Activated CD4-positive, CD25-positive, alpha-beta regulatory T cell treated with anti-CD3 and anti-CD28 coated beads, Interleukin-2, amount 50 U/mL, for 16 hours (primary cell): Measurements from ENCODE around the gene CFAP61.

Experiments used
- DNase-seq: peaks from one replicate; pipeline ENCODE4 v3.0.0-alpha.2; 2020; ENCODE audit warnings: low read depth, low spot score

The CFAP61 gene

DNA sequence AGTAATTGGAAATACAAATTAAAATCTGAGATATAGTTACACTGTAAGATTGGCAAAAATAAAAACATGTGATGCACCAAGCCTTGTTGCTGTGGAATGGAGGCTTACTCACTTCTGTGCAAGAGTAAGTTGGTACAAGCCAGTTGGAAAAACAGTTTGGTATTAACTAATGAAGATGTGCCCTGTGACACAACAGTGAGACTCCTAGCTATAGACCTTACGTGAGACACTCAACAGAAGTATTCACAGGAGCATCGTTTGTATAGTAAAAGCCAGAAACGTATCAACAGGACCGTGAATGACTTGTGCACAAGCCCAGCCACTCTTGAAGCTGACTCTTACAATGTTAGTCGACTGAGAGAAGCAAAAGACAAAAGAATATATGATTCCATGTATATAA lies 20.5 kb upstream of the CFAP61 start:
- DNase-seq: no peak

DNA sequence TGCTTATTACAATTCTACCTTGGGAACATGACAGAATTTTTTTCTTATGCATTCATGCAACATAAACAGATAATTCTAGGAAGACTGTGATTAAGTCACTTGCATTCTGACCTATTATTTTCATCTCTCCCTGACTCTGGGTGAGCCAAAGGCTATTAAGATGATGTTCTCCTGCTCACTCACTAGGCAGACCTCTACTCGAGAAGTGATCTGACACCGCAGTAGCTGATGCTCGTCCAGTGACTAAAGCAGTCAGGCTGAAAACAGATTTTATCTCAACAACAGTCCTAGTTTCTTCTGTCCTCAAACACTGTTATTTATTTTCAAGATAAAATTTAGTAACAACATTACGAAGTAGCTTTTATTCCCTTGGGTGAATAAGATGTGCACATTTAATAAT lies 17.8 kb upstream of the CFAP61 start:
- DNase-seq: no peak

DNA sequence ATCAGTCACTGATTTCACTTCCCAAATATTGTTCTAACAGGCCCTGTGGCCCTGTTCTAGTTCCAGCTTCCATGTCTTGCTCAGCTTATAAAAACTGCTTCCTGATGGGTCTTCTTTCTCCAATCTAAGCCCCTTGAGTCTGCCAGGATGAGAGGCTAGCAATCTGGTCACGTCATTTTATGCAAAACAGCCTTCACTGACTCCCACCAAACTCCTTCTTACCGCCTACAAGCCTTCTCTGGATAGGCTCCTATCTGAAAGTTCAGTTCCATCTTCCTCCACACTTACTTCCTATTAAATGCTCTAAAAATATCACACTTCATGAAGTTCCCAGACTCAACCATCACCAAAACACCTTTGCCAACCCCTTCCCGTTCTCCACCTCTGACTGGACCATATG lies 15.6 kb upstream of the CFAP61 start:
- DNase-seq: no peak

DNA sequence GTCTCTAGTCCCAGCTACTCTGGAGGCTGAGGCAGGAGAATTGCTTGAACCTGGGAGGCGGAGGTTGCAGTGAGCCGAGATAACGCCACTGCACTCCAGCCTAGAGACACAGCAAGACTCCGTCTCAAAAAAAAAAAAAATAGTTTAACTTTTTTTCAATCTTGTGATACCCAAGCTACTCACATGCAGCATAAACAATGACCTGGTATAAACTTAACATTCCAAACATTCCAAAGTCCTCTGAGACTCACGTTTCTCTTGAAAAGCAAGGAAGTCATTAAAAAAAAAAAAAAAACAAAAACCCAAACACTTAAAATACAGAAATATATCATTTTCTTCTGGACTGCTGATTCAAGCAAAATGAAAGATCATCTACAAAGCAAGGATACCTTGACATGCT lies 14.4 kb upstream of the CFAP61 start:
- DNase-seq: no peak

DNA sequence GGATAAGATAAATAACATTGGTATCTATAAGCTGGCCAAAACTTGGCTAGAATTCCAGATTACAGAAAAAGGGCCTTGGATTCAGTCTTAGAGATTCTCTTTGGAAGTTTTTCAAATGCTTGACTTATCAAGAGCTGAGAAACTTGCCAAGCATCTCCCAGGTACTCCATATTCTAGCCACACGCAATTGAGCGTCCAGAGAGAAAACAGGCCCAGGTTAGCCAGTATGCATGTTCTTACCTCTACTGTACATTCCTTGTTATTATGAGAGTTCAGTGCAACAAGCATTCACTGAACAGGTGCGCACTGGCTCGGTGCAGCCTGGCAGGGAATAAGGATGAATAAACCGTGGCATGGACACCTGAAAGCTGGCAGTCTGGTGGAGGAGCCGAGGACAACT lies 13.7 kb upstream of the CFAP61 start:
- DNase-seq: no peak

DNA sequence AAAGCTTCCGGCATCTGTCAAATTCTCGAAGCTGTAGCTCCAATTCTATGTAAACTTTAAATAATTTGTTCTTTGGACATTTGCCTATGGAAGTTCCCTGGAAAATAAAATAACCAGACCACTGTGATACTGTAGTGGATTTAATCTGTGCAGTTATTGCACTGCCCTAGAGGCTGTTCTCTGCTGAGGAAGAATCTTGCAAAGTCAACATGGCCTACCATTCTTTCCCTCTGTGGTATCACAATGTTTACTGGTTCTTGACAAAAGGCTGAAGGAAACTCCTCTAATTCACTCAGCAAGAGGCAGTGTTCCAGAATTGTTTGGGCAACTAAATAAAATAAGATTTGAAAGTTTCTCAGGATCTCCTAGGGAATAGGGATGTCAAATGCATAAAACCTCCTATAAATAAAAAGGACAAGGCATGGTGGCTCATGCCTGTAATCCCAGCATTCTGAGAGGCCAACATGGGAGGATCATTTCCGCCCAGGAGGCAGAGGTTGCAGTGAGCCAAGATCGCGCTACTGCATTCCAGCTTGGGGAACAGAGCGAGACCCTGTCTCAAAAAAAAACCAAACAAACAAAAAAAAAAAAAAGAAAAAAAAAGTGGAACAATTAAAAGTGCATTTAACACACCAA lies 12.5 kb upstream of the CFAP61 start:
- no peak for DNase-seq

DNA sequence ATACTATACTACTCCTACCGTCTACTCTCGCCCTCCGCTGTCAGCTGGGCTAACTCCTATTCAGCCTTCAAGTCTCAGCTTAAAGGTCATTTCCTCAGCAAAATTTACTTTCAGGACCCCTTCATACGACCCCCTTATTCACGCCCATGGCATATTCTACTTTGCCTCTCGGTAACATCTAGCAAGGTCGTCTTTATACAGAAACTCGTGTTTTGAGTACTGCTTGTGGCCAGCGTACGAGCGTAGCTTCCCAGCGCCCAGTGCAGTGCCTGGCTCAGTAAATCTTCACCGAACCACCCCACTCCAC lies 612 bp upstream of the CFAP61 start:
- DNase-seq: no peak

DNA sequence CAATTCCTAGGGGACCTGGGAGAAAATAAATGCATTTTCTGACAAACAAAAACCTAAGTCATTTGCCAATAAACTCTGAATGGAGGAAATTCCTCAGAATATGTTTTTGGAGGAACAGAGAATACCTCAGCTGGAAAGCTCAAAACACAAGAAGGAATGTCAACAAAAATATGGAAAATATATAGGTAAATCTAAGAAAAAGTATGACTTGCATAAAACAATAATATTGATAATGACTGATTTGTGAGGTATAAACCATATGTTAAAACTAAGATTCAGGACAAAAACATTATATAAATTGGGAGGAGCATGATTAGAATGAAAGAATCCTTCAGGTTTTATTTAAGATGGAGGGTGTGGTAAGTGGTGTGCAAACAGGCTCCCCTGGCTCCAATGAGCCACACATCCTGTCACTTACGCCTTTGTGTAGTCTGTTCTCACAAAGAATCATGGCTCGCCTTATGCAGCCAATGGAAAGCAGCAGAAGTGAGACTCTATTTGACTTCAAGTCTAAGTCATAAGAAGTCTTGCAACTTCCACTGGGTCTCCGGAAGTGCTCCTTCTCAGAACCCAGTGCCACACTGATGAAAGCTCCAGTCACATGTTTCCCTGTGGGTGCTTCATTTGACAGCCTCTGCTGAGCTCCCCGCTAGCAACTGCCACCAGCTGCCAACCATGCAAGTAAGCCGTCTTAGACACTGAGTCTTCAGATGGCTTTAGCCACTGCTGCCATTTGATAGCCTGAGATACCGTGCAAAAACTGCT lies 8.1 kb downstream of the CFAP61 start:
- DNase-seq: no peak

DNA sequence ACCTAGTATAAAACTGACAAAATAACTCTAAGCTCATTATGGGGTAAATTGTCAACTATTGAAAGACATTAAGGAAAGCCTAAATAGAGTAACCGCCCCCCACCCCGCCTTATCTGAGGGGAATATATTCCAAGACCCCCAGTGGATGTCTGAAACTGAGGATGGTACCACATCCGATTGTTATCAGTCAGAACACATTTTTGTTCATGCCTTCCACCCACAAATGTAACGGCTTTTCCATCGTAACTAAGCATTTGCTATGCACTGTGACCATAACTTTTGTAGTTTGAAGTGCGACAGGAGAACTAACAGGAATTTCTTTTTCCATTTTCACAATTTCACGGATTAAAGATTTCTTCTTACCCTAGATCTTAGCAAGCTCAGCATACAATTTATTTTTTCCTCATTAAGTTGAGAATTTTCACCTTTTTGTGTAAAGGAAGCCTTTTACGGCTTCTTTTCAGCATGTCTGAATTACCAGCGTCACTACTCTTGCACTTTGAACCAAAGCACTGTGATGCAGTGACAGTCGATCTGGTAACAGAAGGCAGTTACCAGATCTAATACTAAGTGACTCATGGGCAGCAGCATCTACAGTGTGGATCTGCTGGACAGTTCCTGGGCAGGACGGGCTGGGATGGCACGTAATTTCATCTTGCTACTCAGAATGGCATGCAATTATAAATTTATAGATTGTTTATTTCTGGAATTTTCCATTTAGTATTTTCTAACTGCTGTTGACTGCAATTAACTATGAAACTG lies 11.8 kb downstream of the CFAP61 start:
- DNase-seq: no peak

DNA sequence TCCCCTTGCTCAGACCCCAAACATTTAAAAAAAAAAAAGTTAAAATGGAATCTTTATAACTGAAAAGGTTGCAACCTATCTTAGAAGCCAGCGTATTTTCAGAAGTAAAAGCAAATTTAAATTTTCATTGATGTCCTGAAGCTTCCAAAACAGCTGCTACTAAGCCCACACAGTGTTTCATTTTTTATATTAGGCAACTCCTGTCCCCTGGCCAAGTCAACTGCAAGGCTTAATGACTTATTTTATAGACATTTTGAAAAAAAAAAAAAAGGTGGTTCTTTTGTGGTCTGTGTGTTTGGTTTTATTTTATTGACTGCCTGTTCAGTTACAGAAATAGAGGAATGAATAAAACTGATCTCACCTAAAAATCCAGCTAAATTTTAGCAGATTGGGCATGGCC lies 13.0 kb downstream of the CFAP61 start:
- DNase-seq: no peak

DNA sequence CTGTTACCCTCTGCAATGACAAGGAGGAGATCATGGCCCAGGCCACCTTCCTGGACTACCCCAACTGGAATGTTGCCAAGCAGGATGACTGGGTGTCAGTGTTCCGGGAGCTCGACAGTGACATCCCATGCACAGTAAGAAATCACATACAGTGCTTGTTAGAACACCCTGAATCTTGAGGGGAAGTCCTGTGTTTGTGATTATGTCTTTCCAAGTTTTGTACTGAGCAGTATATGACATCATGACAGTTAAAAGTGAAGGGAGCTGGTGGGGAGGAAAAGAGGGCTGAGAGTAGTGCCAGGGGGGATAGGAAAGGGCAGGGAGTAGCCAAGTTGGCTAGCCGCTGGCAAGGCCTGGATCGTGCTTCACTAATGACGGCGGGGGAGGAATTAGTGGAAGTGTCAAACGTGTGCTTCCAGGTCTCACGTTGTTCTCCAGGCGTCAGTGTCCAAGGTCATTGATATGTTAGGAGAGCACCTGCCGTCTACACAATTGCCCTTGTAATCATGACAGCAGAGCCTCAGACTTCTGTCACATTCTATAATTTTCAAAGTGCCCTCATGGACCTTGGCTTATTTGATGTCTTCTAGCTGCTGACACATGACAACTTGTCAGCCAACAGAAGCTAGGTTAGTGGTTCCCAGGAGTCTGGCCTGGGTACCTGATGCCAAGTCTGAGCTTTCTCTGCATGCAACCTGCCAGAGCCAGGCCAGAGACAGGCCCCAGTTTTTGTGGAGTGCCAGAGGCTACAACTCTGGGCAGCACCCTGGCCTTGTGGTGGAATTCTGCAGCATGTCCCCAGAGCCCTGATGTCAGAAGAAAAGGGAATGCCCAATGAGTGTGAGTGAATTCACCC lies 18.8 kb downstream of the CFAP61 start:
- no peak for DNase-seq

DNA sequence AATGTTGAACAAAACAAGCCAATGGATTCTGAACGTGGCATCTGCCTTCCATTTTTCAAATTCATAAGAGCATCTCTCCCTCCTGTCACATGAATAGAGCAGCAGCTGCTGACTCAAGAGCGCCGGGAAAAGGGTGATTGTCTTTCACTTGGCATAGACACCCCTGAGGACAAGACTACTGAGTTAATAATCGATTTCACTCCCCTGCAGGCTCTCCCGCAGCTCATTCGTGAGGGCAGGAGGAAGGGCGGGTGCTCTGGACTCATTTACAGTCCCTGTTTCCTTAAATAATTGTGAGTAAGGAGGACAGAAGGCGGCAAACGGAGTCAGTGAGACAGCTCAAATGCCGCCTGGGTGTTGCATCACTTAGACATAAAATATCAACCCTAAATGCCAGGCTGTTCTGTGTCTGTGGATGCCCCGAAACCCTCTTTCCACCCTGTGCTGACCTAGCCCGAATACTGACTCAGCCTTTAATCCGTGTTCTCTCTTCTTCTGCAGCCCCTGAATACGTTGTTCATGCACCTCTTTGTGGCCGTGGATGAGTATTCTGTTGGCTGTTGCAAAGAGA lies 21.6 kb downstream of the CFAP61 start:
- no peak for DNase-seq

DNA sequence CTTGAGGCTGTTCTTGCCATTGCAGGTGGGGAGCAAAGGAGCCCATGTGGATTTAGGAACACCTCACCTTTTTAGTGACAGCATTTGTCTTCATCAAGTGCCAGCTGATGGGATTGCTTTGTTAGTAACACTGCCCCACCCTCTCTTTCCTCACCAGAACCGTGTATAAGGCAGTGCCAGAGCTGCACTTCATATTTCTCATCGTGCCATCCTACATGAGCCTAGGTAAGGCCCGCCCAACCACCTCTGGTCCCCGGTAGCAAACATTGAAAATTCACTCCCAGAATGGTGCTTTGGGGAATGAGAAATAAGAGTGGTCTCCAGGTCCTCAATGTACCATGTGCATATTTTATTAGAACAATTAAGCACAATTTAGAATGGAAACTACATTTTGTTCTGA lies 22.7 kb downstream of the CFAP61 start:
- no peak for DNase-seq

DNA sequence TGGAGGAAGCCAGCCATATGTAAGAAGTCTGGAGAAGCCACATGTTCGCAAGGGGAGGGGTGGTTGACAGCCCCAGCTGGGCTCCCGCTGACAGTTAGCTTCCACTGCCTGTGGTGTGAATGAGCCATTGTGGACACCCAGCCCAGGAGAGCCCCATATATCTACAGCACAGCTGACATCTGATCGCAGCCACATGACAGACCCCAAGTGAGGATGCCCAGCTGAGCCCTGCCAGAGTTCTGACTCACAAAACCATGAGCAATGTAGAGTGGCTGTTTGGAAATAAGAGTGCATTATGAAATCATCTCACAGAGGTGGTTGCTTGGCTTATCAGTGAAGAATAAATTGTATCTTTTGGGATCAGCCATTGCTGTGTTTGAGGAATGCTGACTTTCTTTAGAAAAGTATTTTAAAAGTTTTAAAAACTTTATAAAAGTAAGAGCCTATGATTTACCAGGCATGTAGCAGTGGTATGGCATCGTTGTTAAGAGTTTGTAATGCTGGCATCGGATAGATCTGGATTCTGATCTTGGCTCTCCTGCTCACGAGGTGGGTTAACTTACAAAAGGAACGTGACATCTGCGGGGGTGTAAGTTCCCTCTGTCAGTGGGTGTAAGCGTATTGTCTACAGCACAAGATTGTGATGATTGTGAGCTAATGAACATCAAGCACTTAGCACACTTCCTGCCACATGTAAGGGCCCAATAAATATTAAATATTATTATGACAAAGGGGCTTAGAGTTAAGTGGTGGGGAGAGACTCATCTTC lies 24.1 kb downstream of the CFAP61 start:
- no peak for DNase-seq

DNA sequence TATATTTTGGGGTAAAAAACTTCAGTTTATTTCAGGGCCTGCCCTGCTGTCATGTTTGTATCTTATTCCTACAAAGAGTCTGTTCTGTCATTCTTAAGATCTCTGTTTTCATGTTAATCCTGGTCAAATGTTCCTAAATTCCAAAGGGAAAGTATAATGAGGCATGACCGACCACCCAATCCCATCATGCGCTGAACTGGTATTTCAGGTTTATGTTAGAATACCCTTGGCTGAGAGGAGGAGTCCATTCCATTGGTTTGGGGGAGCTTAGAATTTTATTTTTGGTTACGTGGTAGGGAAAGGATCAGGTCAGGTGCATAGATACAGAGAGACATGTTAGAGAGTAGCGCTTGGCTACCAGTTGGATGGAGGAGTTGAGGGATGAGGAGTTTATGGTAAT lies 25.7 kb downstream of the CFAP61 start:
- no peak for DNase-seq

DNA sequence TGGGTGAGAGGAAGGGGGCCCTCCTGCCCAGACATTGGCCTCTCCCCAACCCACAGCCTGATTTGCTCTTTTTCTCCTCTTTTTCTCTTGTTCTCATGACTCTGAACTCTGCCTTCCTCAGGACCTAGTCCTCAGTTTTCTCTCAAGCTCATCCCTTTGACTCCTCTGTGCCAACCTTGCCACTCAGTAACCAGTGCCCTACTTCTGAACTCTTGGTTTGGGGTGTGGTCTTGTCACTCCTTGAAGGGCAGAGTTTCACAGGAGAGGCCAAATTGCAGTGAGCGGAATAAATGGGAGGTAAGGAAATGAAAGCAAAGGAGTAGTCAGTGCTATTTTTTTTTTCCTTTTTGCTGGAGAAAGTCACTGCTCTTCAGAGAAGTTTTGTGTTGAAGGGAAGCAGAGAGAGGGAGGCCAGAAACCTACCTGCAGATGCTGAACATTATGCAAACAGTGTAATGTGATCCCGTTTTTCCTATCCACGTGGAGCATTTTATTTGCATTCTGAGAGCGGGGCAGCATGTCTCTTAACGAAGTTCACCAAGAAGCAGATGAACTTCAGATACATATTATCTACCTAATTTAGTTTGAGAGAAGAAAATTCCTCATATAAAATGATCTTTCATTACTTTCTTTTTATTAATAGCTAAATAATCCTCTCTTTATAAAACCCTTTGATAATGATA lies 26.9 kb downstream of the CFAP61 start:
- DNase-seq: no peak

DNA sequence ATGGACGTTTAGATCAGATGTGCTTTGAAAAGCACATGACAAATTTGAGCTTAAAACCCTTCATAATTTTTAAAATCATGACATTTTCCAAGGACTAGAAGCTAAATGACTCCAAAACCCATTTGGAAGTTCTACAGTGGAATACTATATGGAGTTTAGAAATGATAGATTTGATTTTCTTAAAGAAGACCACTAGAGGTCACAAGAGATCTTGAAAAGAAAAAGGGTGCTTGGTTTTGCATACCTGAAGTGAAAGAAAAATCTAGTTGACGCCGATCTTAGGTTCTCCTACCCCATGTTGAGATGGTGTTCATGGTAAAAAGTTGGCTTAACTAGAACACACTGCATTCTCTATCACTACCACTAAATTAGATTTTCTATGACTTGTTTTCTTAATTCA lies 31.5 kb downstream of the CFAP61 start:
- DNase-seq: no peak

DNA sequence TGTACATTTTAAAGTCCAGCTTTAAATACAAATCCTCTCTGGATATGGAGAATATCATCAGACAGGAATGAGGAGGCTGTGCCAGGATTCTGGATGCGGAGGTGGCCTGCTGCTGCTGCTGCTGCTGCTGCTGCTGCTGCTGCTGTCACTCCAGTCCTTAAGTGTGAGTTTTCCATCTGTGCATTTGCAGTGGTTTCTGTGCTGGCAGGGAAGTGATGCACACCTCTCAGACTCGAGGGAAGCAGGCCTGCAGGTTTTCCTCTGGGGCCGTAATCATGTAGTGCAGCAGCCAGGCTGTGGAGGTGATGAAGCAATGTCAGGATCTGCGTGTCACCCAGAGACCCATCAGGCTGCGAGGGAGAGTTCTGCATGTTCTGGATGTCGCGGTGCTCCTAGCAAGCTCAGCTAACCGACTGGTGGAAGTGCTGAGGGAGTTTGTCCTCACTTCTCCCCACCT lies 32.0 kb downstream of the CFAP61 start:
- no peak for DNase-seq

DNA sequence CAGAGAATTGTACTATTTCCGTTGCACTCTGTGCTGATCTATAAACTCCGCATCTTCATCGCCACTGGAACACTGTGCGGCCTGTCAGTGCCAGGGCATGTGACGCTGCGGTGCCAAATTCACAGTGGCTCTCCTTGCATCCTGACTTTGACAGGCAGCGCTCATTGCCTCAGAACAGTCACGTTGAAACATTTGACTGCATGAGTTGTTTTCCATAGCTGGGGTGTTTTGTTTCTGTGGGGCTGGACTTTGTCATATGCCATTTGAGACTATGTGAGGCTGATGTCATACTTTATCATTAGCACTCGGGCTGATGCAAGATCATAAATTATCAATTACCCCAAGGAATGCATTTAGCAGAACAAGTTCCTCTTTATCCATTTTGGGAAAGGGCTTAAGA lies 32.7 kb downstream of the CFAP61 start:
- no peak for DNase-seq

DNA sequence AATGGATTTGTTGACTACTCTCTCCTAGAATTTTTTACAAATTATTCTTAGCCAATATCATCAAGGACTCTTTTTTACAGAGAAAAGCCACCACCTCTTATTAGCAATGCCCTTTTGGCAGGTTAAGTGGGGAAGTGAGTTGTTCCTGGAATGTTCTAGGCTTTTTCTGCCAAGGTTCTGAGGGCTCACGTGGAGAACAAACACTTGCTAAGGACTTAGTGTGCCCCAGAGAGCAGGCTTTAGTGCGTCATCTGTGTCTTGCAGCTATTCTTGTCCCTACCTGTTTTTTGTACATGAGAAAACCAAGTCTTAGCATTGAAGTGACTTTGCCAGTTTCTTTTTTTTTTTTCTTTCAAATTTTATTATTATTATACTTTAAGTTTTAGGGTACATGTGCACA lies 33.5 kb downstream of the CFAP61 start:
- DNase-seq: no peak
